GM19035 (cell line): ENCODE measurements around the gene CDC42BPB.

Experiments
- ATAC-seq: cut with Tn5 transposase; IDR thresholded peaks from one replicate; pipeline ENCODE4 v1.9.1; 2021; ENCODE audit not compliant: unreplicated experiment

The CDC42BPB gene

DNA sequence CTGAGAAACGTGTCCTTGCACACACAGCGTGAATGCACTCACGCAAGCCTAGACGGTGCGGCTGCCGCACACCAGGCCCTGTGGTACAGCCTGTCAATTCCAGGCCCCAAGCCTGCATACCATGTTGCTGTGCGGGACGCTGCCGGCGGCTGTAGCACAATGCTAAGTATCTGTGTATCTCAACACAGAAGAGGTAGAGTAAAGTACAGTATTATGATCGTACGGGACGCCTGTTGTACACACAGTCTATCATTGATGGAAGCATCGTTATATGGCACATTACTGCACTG lies 89.9 kb downstream of the CDC42BPB start:
- no peak for ATAC-seq

DNA sequence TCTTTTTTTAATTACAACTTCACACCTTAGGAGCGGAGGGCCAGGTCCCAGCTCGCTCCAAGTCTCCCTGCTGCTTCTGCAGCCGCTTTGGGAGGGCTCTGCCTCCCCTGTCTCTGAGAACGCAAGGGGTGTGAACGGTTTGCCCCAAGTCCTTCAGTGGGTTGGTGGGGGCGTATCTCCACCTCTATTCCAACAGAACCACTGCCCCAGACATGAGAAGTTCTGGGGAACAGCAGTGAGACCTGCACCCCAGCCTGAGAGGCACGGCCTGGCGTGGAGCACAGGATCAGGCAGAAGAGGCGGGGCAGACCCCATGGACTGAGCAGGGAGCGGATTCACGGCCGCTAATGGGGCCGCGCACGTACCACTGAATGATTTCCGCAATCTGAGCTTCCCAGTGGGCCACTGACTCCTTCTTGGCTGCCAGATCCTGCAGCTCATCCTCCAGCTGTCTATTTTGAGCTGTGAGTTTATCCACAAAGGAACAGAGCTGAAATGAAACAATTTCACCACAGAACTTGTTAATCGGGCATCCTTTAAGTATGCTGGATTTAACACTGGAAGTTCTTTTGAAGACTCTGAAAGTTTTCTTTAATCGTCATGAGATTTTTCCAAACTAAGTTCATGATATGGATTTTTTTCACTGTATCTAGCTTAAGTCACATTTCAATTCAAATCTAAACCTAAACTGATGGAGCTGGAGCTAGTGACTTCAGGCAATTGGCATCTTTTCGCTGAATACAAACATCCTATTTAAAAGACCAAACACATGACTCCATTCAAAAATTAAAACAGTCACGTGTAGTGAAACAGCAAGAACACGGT lies 90.5 kb downstream of the CDC42BPB start:
- ATAC-seq: no peak

DNA sequence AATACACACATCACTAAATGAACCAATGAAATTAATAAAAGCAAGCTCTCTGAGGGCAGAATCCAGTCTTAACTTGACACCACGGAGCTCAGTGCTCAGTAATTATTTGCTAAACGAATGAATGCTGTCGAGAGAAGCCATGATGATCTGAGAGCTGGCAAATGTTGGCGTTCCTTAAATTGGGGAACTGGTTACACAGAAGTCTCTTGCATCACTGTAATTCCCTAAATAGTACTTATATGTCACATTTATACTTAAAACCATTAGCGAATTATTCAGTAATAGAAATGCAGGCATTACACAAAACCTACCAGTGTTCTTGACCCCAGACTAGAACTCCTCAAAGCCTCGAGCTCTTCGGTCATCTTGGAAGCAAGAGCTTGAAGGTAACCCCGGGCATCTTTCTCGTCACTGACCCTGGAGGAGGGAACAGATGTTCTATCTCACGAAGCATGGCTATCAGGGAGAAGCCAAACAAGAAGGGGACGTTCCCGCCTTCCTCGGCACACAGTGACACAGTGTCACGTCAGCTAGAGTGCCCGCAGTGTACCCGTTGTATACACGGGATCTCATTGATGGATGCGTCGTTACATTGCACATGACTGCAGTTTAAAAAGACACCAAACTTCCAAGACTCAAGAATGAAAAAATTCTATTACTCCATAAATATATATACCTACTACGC lies 91.2 kb downstream of the CDC42BPB start:
- ATAC-seq: no peak

DNA sequence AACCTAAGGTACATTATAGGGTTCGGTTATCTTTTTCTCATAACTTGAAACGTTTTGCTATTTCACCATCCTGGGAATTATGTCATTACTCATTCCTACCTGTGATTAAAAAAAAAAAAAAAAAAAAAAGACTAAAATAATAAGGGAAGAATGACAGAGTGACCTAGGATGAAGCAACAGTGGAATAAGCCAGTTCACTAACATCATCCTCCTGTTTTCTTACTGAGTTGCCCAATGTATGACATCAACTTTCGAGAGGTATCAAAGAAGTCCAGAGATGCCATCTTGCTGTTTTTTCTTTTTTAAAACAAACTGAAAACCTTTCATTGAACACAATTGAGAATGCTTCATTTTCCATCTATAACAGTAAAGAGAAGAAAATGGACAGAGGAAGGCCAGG lies 92.1 kb downstream of the CDC42BPB start:
- no peak for ATAC-seq

DNA sequence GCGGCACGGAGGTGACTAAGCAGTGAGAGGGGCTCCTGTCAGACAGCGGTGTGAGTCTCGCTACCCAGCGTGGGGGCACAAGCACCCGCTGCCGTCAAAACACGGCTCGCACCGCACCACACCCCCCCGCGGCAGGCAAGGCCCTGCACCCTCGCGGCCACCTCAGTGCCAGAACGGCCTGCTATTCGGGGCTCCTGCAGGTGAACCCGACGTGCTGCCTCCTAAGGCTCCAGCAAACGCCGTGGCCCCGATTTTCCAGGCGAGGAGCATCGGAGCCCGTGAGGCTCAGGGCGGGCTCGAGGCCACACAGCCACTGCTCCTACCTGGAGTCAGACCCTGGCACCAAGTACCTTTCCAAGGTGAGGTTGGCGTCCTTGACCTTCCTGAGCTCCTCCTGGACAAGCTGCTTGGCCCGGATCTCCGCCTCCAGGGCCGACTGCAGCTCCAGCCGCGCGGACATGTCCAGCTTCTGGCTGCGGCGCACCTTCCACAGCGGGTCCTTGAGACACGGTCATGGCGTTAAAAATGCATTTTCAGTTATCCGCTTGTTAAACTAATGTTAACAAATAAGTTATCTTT lies 93.1 kb downstream of the CDC42BPB start:
- ATAC-seq: no peak

DNA sequence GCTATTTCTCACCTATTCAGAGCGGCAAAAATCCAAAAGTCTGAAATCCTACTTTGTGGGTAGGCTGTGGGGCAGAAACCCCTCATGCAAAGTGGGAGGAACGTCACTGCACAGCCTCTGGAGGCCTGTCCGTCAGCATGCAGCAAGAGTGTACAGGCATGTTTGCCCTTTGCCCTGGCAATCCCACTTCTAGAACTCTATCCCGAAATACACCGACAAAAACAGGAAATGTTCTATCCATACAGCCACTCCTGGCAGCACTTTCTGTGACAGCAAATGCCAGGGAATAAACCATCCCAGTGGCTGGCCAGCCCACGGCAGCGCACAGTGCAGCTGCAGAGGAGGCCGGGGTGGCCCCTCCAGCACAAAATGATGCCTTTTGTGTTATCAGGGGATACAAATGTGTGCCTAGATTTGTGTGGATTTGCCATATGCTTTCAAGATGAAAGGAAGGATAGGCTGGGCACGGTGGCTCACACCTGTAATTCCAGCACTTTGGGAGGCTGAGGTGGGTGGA lies 95.2 kb downstream of the CDC42BPB start:
- no peak for ATAC-seq

DNA sequence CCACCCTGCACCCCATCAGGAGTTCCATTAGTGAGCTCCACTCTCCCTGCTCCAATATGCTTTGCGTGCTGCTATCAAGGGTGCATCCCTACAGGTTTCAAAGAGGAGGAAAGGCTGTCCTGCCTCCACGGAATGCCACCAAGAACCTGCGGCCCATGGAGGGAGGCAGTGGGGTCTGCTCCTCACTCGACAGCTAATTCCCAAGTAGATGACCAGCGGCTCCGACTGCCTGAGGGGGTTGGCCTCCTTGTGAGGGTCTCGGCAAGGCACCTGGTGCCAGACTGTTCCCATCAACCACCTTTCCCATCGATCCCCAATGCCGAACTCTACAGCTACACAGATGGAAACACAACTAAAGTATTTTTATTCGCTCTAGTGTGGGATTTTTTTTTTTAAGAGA lies 98.9 kb downstream of the CDC42BPB start:
- no peak for ATAC-seq

DNA sequence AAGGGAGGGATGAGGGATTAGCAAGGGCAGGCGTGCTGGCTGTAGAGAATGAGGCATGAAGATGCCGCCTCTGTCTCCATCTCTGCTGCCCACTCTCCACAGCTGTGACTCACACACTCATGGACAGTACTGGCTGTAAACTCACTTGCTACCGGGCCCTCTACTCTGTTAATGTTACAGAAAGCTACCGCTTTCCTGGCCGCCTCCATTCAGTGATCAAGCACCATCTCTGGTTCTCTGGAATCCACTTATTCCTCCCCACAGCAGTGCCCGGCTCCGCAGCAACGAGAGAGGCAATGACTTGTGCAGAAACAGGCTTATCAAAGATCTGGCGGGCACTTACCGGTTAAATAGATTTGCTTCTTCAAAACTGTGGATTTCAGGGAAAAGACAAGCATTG lies 100.1 kb downstream of the CDC42BPB start:
- no peak for ATAC-seq

DNA sequence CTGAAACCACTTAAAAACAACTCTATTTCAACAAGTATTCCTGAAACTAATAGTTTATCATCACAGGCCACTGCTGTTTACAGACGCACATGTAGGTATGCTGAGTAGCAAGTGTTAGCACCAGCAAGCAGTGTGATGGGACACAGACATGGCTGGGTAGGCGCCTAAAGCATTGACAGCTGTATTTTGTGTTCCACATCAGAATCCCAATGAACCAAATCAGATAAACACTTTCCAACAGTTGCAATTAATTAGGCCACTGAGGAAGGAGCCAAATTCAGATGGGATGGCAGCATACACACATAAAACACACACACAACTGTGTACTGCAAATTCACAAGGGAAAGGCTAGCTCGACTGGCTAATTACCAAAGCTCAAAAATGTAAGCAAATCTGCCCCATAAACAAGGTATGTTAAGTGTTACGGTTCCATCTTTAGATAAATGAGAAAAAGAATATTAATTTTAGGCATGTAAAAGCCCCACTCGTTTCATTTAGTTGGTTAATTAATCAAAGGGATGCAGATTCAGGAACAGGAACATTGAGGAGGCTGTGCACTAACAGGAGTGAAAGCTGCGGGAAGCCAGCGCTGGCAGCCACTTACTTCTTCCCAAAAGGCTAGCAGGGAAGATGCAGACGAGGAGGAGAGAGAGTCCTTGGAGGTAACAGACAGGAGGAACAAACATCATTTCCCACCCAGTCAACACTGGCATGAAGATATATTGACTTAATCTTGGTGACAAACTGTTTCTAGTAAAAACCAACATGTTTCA lies 101.5 kb downstream of the CDC42BPB start:
- no peak for ATAC-seq

DNA sequence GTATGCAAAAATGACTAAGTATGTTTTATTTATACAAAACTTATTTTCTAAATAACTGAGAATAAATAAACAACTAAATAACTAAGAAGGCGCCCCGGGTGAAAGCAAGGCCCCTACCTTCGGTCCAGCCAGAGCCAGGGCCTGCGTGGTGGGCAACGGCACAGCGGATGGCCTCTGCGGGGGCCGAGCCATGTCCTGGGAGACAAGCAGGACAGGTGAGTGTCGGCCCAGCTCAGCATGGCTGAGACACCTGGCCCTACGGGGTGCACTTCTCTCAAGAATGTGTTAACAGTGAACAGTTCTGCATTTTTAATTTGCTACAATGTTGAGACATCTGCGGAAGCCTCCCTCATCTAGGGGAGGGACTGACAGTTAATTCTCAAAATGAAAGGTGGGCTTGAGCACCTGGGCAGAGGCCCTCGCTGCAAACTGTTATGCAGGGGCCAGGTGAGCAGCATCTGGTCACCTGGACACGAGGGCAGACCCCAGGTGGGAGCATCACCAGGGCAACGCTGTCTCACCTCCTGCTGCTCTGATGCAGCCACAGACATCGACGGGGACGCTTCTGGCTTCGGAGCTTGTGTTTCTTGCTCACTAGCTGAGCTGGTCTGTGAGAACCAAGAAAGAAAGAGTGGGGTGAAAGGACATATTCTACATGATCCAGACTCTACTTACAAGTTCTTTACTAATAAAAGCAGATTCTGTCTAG lies 103.1 kb downstream of the CDC42BPB start:
- no peak for ATAC-seq

DNA sequence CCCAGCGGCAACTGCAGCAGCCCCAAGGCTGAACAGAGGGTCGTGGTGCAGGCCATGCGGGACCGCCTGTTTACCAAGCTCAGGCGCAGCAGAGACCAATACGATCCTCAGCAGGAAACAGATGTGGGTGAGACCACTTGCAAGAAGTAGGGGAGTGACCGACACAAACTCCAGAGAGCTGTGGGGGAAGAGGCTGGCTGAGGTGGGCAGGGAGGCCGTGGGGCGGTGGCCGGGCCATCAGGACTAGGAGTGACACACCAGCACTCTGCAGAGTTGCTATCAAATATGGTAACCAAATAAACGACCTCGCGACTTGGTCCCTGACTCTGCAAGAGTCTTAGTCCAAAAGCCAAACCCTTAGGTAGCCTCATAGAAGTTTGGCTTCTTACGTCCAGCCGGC lies 104.2 kb downstream of the CDC42BPB start:
- no peak for ATAC-seq

DNA sequence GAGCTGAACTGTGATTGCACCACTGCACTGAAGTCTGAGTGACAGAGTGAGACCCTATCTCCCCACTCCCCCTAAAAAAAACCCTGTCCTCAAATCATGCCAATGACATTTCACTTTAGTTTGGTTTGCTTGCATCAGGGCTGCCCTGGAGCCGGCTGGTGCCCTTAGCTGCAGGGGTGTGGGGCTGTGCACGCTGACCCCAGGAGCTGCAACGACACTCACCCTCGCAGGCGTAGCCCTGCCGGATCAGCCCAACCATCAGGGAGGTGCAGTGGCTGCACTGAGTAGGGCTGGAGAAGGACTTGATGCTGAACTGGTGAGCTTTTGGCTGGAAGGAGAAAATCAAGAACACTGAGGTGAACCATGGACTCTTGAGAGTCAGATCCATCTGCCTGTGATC lies 105.1 kb downstream of the CDC42BPB start:
- no peak for ATAC-seq

DNA sequence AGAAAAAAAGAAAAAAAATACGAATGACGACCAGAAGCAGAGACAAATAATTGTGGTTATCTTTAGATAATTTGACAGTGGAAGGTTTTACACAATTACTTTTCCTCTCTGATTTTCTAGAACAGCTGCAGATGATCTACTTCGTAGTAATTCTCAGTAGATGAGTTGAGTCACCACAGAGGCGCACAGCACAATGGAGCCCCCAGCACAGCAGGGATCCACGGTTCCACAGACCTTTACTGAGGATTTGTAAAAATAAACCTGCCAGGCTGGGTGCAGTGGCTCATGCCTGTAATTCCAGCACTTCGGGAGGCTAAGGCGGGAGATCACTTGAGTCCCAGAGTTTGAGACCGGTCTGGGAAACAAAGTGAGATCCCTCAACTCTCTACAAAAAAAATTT lies 105.5 kb downstream of the CDC42BPB start:
- ATAC-seq: no peak

DNA sequence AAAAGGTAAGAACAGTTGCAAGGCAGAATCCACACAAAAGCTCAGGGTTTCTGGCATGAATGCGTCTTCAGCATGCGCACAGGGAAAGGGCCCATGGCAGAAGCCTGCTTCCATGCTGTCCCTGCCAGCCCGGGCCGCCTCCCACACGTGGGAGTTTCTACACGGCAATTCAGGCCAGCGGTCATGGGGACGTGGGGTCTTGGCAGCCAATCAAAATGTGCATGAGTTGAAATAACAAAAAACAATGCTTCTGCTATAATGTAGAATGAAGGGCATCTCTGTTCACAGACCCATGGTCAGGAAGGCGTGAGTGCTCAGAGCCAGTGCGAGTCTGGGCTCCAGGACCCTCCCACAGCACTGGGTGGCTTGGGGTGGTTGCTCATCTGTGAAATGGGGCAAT lies 106.3 kb downstream of the CDC42BPB start:
- ATAC-seq: no peak

DNA sequence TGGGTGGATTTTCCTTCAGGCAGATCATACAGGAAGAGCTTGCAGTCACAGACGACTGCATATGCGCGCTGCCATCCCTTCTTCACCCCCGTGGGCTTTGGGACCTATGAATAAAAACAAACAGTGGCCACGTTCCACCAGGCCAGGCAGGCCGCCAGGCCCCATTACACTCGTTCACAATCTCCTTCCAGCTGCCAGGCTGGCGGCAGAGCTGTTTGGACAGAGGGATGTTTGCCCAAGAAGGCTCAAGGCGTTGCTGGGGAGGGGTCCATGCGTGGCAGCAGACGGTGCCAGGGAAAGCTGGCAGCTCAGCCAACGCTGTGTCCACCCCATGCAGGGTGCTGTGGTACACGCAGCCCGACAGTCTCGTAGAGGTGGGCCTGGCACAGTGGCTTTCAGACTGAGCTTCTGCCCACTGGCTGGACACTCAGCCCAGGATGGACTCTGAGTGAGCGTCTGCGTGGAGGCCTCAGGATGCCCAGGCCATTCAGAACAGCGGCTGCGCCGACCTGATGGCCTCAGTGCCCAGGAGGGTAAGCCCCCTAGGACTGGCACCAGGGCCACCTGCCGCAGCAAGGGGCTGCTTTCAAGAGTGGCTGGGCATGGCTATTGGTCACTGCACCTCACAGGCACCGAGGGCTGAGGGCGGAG lies 107.4 kb downstream of the CDC42BPB start:
- ATAC-seq: no peak

DNA sequence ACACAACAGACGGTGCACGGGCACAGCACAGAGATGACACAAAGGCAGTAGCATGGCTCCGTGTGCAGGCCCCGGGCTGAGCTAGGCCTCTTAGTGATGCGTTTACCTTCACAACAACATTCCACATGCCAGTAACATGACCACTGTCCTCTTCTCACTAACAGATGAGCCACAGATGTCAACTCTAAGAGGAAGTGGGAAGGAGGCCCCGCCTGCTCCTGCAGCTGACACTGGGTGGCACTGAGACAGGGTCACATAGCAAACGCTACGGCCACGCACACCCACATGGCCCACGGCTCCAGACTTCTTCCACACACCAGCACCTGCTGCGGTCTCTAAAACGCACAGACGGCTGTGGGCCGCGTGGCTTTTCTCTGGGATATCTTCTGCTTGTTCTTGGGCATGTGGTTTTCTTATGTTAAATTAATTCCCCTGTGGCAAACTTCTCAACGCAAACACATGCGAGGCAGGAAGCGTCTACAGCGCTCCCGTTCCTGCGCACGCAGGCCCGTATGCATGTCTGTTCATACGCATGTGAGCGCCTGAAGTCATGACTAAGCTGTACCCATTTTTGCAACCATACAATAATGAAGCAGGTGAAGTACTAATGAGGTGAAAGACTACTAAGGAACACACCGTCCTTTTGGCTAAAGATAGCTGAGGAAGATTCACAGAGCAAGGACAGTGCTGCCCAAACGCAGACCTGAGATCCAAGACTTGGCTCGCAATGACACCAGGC lies 108.1 kb downstream of the CDC42BPB start:
- no peak for ATAC-seq

DNA sequence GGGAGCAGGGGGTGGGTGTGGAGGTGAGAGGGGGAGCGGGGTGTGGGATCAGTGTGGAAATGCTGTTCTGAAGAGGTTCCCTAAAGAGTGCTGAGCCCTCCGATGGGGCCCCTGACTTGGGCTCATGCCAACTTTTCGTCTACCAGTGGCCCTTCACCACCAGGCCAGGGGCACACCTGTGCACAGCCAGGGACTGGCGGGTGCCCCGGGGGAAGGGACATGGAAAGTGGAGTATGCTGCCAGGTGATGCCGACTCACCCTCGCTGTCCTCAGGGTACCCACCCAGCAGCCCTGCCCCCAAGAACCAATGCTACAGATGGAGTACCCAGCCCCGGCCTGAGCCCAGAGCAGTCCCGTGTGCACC lies 108.7 kb downstream of the CDC42BPB start:
- no peak for ATAC-seq

DNA sequence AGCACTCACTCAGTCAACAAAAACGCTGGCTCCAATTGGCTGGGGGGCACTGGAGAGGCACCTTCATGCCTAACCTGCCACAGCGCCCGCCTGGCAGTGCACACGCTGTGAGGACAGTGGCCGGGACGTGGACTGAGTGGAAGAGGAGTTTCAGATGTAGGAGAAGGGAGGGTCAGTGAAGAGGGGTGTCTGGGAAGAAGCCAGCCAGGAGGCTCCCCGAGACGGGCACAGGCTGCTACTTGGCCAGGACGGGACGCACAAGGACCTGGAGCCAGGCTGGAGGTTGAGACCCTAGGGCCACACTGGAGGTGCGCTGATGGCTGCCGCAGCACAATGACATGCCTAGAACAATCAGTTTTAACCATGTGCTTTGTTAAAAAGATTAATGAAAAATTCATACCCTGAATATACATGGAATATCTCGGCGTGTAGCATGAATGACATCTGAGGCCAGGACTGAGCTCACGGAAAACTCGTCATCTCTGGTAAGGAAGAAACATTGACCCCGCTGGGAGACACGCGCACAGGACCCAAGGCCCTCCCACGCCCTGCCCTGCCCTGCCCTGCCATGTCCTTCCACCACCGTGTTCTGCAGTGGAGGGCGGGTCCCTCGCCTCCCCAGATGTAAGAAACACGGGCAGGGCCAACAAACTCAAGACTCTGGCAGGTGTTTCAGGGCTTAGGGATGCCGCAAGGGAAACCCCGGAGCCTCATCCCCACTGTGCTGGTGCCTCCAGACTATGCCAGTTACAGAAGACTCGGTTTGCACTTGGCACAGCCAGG lies 109.8 kb downstream of the CDC42BPB start:
- no peak for ATAC-seq
